ENCODE measurements around the gene NUP93.
A peak's percentile ranks its signal among the peaks of the same experiment; 100 is the strongest.

Gene NUP93

DNA sequence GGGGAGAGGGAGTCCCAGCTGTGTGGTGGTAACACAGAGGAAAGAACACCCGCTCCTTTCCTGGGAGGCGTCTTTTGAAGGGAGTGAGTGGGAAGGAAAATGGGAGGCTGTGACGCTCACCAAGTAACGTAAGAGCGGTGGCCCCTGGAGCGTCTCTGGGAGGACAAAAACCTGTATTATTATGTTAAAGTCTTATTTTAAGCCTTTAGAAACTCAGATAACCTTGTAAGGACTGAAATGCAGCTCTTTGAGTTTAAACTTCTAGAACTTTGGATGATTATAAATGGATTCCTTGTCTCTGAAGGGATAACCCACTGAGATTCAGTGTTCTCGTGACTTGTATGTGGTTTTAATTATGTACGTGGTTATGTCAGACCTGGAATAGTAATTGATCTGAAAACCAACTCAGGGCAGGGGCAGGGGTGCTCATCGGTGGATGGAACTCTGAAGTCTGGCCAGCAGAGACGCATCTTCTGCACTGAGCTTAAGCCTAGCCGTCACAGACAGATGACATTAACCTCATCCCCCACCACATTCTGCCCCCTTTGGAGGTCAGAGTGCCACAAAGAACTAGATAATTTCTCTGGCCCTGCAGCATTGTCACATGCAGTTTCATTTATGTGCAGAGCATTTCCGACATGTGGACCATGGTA lies 93.3 kb downstream of the NUP93 start:
- no peak for DNase-seq

DNA sequence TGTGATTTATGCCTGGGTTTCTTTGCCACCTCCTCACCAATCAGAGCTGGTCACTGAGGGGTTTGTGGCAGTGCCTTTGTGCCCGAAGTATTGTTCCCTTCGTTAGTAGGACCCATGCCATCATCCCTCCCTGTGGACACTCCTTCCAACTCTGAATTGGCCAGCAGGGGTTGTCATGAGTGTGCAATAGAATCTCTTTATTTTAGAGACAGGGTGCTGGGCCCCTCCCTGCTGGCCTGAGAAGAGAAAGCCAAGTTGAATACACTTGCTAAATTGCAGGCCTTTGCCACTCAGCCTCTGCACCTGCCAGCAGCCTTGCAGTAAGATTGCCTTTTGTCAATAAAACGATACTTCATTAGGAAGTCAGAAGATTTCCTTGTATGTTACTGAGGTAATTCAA lies 94.4 kb downstream of the NUP93 start:
- DNase-seq, result no peak

DNA sequence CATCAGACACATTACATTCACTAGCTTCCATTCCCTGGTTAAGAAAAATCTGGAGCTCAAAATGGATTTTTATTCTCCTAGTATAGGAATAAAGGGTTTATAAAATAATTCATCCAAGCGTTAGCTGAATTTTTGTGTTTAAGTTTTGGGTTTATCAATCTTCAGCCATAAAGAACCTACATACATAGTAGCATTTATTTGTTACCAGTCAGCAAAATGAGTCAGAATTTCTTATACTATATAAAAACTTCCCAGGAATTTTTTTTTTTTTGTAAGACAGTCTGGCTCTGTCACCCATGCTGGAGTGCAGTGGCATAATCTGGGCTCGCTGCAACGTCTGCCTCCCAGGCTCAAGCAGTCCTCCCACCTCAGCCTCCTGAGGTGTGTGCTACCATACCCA lies 94.9 kb downstream of the NUP93 start:
- DNase-seq, result no peak

DNA sequence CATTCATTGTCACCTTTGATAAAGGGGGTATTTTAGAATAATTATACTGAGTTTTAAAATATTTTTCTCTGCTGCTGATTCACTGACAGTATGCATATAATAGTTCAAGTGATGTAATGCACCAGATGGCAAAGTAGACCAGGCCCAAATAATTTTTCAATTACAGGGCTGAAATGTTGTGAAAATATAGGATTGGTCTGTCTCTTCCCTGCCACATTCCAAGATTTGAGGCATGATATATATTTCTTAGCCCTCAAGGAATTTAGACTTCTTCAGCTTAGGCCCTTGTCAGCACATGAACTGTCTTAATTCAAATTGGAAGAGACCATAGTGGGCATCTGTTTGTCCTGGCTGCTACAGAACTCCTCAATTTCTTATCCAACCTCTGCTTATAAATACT lies 95.9 kb downstream of the NUP93 start:
- no peak for DNase-seq

DNA sequence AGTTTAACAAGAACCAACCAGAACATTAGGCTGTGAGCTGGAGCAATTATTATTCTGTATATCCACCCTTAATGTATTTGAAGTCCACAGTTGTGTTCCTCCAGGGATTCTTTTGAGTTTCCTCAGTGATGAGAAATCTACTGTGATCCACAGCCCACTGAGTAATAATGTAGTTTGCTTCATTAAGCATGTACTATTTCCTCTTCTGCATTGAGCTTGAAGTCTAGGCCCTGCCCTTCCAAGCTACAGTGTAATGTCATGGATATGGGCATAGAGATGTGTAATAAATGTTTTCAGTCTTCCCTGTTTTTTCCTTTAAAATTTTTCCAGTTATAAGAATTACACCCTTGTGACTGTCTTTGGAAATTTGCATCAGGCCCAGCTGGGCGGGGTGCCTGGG lies 98.7 kb downstream of the NUP93 start:
- DNase-seq, result no peak

DNA sequence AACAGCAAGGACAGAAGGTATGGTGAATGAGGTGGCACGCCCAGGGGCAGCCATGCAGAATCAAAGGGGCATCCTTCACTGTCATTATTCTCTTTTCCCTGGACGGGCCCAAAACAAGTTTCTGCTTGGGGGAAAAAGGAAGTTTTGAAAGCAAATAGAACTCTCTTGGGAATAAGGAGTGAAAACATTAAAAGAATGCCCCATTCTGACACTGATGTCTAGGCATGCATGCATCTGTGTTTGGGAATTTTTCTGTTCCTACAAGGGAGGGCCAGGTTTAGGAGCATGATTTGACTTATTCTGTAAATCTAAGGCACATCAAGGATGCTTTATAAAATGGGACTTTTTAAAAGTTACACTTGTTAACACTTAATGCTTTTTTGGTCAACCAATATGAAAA lies 100.7 kb downstream of the NUP93 start:
- no peak for DNase-seq

DNA sequence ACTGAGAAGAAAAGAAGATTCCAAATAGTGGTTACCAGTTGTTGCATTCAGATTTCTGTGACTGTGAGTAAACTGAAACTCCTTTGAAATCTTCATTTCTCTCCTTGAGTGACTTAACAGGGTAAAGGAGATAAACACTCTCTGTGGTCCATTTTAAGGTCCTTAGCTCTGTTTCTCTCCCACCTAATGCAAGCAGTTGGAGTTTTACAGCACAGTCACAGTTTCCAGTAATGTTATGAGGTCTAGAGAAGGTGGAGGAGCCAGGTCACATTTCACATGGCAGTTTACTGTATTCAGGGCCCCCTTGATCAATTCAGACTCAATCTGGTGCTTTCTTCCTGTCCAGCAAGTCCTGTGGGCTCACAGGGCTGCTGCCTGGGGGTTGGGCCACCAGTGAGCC lies 102.8 kb downstream of the NUP93 start:
- DNase-seq, result no peak

DNA sequence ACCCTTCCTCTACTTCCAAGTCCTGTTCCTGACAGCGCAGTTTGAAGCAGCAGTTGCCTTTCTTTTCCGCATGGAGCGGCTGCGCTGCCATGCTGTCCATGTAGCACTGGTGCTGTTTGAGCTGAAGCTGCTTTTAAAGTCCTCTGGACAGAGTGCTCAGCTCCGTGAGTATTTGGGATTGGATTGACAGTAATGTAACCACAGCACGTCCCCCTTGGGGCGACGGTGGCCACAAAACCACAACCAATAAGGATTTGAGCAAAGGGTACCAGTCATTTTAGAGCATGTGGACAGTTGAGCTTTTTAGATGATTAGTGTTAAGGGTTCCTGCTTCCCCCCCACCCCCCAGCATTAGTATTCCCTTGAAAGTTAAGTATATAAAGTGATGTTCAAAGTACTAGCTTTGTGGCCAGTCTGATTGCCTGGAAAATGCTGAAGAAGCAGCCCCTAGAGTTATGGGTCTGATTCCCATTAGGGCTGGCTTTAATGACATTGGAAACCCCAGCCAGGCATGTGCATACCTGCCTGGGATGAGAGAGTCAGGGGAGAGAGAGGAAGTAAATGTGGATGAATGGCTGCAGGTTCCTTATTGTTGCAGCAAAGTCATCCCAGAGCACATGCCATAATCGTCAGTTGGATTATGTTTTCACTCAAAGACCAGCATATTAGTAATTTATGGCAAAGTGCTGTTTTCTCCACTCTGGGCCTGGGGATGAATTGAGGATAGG lies 103.5 kb downstream of the NUP93 start:
- DNase-seq, result no peak

DNA sequence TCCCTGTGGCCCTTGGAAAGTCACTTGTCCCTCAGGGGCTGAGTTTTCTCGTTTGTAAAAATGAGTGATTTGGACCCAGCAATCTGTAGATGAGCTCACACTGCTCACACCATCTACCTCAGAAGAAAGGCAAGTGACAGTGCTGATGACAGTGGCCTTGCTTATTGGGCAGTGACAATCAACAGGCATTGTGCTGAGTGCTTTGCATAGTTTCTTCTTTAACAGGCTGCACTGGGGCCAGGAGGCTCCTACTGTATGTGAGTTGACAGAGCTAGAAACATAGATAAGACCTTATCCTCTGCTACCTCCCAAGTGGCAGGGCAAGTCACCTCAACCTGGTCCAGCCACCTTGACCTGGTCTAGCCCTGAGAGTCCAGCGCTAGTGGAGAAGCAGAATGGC lies 105.4 kb downstream of the NUP93 start:
- DNase-seq, result no peak

DNA sequence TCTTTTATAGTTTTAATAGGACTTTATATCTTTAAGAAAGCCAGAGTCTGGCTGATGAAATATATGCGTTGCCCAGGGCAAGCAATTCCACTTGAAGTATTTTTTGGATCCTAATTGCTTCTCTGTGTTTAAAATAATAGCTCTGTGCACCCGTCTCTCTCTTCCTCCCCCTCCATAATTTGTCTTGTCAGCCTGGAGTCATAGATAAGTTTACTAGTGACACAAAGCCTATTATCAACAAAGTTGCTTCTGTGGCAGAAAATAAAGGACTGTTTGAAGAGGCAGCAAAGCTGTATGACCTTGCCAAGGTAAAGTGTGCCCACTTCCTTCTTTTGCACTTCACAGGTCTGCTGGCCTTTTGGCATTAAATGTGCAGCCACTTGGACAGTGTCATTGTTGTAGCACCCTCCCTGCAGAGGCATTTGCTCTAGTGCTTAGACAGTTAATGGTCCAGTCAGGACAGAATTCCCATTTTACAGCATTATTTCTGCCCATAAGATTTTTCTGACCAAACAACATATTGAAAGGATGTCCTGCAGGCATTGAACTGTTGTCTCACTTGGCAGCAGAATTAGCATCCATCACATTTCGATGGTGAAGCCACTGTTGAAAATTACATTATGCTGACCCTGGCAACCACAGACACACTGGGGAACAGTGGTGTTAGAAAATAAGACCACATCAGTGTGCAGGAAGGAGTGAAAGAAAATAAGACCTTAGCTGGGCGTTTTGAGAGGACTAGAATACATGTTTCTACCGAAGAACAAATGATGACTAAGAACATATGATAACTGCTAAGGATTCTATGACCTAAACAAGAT lies 106.7 kb downstream of the NUP93 start:
- DNase-seq, result no peak

DNA sequence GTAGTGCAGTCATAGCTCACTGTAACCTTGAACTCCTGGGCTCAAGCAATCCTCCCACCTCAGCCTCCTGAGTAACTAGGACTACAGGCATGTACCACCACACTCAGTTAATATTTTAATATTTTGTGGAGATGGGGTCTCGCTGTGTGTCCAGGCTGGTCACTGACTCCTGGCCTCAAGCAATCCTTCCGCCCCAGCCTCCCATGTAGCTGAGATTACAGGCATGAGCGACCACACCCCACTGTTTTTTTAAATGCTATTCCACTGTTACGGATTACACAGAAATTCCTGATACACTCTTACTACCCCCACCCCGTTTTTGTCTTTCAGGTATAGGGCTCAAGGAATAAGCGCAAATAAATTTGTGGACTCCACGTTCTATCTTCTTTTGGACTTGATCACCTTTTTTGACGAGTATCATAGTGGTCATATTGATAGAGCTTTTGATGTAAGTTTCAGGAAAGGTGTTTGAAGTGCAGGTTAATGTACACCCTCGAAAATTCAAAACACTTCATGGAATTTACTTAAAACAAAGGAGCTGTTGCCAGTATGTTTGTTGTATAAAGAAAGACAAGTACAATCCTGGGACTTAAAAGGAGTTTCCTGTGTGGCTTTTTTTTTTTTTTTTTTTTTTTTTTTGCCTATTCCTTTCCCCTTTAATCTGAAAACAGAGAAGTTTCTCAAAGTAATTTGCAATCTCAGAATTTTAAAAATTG lies 108.9 kb downstream of the NUP93 start:
- no peak for DNase-seq

DNA sequence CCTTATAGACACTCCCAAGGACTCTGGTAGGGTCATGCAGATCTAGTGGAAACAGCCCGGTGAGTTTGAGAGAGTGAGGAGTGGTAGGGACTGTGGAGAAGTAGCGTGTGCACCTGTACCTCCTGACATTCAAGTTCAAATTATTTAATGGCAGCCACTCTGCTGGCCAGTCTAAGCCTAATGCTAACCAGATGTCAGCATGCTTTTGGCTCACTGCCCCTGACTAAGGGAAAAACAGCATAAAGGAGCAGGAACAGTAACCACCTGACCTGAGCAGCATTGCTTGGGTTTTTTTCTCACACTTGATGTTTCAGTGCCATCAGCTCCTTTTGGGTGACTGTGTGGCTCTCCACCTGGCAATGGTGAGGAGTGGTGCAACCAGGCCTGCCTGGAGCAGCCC lies 111.3 kb downstream of the NUP93 start:
- no peak for DNase-seq

DNA sequence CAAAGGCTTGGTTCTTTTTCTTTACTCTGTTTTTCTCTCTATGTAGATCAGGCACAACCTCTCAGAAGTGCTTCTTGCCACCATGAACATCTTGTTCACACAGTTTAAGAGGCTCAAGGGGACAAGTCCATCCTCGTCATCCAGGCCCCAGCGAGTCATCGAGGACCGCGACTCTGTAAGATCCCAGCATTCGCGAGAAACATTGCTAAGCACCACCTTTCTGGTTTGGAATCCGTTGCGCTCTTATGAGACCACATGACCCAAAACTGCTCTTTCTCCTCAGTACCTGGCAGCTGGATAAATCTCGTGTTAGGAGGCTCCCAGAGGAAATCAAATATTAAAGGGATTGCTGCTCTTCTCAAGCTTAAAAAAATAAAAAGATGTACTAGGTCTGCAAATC lies 111.7 kb downstream of the NUP93 start:
- no peak for DNase-seq

DNA sequence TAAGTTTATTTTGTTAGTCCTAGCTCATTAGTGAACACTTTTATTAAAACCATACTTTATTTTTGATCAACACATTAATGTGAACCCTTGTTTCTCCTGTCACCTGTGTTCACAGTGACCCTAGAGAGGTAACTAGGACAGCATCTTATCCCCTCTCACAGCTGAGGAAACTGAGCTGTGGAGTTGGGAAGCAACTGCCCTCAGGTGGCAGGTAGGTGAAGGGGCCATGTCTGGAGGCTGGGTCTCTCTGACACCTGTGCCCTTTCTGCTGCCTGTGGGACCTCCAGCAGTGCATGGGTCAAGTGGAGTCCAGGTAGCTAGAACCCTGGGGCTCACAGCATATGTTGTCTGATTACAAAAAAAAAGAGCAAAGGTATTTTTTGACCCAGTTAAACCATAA lies 112.2 kb downstream of the NUP93 start:
- no peak for DNase-seq

DNA sequence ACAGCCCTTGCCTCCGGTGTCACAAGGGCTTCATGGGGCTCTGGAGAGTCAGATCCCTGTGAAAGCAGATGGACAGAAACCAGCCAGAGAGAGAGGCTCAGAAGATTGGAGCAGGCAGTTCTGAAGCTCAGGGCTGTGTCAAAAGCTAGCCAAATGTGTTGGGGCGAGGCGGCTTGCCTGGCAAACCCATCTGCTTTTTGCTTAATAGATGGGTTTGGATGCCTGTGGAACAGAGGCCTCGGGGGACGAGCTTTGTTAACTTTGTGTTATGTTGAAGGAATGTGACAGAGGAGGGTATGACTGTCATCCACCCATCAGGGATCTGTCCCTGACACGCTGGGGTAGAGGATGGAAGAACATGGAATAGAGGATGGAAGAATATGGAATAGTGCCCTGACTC lies 114.1 kb downstream of the NUP93 start:
- DNase-seq, result no peak

DNA sequence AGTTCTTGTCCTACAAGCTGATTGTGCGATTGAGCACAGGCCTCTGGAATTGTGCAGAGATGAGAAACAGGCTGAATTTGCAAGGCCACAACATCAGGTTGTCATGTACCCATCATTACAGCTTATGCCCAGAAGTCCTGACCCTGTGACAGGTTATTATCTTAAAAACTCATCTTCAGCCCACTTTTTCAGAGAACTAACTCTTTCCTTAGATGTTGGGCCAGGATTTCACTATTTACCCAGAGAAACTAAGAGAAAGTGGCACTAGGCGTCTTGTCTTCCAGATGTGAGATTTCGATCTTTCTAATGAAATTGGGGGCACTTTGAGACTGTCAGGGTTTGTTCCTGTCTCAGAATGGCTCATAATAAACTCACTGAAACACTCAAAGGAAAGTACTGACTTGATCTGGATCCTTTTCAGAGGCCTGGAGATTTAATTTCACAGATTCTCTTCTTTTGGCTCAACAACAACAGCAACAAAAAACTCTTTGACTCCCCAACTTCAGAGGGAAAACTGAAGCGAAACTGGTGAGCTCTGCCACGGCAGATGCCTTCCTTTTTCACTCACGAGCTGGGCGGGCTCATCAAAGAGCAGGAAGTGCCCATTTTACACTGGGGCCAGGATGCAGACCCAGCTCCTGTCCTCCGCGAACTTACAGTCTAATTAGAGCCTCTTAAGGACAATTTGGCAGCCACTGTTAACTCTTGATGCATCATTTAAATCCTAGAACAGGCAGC lies 117.4 kb downstream of the NUP93 start:
- no peak for DNase-seq

DNA sequence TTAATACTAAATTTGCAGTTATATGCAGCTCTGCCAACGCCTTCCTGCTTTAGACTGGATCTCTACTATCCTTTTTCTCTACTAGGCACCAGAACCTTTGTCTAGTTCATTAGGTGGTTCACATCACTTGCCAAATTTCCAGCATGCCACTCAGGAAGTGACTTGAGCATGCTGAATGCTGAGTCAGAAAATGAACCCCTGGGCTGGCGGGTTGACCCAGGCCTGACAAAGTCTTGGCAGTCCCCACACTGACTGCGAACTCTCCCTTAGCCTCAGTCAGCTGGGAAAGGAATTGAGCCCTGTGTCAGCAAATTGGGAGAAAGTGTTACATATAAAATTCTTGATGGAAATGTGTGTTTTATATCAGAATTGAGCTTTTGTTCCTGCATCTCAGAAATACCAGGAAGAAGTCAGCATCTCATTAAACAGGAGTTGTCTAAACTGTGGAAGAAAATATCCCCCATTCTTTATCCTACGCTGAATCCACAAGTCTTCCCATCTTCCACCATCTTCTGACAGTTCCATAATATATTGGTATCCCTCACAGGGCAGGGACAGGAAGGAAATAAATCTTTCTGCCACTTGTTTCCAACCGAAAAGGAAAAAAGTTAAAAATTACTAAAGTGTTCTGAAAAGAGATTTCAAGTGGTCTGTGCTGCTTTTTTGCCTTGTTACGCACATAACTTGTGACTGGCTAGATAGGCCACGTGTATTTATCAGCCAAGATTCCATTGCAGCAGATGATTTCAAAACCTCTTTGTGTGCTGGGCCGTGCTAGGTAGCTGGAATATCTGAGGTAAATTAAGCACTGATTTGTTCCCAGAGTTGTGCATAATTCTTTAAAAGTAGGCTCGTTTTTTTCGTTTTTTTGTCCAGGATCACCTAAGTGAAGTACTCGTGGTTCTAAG lies 118.4 kb downstream of the NUP93 start:
- DNase-seq, result no peak

DNA sequence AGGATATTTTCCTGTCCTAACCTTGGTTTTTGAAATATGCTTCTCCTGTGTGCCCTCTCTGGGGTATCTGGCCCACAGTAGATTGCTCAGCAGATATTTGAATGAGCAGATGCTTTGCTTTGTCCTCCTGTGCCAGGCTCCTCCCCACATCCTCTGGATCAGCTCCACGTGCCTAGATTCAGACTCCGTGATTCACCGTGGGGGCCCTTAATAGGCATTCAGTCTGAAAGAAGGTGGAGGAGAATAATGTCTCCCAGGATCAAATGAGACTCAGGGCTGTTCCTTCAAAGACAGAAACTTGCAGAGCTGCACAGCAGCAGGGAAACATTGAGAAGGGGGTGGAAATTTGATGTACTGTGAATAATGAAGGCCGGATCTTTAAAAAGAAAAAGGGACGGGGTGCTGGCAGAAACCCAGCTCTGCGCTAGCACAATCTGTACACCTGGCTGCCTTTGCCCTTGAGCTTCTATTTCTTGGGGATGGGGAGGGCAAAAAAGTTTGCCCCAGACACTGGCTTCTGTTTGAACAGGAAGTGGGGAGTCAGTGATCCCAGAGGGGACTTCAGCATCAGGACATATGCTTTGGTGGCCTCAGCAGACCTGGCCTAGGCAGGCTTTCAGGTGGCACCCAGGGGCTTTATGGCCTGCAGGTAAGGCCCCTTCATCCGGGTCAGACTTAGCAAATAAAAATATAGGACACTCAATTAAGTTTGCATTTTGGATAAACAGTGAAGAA lies 119.2 kb downstream of the NUP93 start:
- DNase-seq, result no peak

DNA sequence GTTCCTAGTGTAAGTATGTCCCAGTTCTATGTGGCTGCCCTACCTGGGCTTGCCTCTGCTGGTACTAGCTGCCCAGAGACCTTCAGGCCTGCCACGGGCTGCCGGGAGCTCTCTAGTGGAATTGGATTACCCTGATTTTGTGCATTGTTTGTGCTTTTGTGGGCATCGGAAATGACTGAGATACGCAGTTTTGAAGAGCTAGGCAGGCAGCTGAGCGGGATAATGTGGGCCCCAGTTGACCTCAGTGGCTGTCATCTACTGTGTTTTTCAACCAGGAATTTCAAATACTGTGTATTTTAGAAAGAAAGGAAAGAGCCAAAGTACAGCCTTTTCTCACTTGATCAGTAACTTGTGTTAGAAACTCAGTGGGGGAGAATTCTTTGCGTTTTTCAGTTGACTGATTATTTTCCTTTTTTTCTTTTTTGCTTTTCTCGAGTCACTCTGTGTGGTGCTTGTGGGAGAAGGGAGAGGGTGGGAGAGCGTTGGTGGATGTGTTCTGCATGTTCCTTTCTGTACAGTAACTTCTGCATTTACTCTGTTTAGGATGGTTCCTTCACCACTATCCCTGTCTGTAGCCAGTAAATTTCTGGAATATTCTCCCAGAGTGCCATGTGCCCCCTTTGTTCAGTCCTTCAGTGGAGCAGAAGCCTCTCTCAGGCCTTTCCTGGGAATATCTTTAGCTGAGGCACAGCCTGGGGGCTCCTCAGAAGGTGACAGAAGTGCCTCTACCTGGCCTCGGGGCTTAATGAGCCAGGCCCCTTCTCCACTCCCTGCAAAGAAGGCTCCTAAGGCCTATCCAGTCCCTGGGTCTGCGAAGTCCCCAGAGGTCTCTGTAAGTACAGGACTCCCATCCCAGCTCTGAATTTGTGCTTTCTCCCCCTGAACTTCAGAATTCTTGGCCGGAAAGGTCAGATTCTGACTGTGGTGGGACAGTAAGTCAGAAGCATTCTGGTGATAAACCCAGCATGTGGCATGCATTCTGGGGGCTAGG lies 120.1 kb downstream of the NUP93 start:
- DNase-seq, result peak in 1 of 2 donors; percentile 16
